Parathyroid adenoma (tissue), 2 donors: ENCODE data around the gene FAM193A.

Experiments
- H2AFZ ChIP-seq: fragments of 300-600 bp; sonication (generic); one replicate; pipeline ENCODE4 v1.7.0; 2017; ENCODE audit warnings: antibody characterized with exemption, mild to moderate bottlenecking
- H3K27ac ChIP-seq: fragments of 300-600 bp; sonication (generic); one replicate; pipeline ENCODE4 v1.7.0; 2017
- H3K27me3 ChIP-seq: fragments of 300-600 bp; sonication (generic); one replicate; pipeline ENCODE4 v1.7.0; 2017; ENCODE audit warnings: low read length; ENCODE audit not compliant: control insufficient read depth, insufficient read depth
- H3K36me3 ChIP-seq: fragments of 300-600 bp; sonication (generic); one replicate; pipeline ENCODE4 v1.7.0; 2017; ENCODE audit warnings: low read length; ENCODE audit not compliant: control insufficient read depth, insufficient read depth
- H3K4me1 ChIP-seq: fragments of 300-600 bp; sonication (generic); one replicate; pipeline ENCODE4 v1.7.0; 2017; ENCODE audit warnings: control low read depth
- H3K4me2 ChIP-seq: fragments of 300-600 bp; sonication (generic); one replicate; pipeline ENCODE4 v1.7.0; 2017; ENCODE audit warnings: low read length
- H3K4me3 ChIP-seq: fragments of 300-600 bp; sonication (generic); one replicate; pipeline ENCODE4 v1.7.0; 2017; ENCODE audit warnings: low read depth, low read length
- H3K79me2 ChIP-seq: fragments of 300-600 bp; sonication (generic); one replicate; pipeline ENCODE4 v1.7.0; 2017; ENCODE audit warnings: control low read depth
- H3K9ac ChIP-seq: fragments of 300-600 bp; sonication (generic); one replicate; pipeline ENCODE4 v1.7.0; 2017; ENCODE audit warnings: mild to moderate bottlenecking
- H3K9me3 ChIP-seq: fragments of 300-600 bp; sonication (generic); one replicate; pipeline ENCODE4 v1.7.0; 2017; ENCODE audit warnings: low read length; ENCODE audit not compliant: control insufficient read depth
- TF ChIP-seq, protein P1 (sequence below): fragments of 300-600 bp; sonication (generic); IDR thresholded peaks from one replicate; pipeline ENCODE4 v1.7.0; 2017; ENCODE audit warnings: antibody characterized with exemption, mild to moderate bottlenecking
- donor health status: primary hyperparathyroidism.

The FAM193A gene

GRCh38 chr4:2666722-2667247 is 130.3 kb downstream of the FAM193A start:
- TF ChIP-seq, protein P1, sequence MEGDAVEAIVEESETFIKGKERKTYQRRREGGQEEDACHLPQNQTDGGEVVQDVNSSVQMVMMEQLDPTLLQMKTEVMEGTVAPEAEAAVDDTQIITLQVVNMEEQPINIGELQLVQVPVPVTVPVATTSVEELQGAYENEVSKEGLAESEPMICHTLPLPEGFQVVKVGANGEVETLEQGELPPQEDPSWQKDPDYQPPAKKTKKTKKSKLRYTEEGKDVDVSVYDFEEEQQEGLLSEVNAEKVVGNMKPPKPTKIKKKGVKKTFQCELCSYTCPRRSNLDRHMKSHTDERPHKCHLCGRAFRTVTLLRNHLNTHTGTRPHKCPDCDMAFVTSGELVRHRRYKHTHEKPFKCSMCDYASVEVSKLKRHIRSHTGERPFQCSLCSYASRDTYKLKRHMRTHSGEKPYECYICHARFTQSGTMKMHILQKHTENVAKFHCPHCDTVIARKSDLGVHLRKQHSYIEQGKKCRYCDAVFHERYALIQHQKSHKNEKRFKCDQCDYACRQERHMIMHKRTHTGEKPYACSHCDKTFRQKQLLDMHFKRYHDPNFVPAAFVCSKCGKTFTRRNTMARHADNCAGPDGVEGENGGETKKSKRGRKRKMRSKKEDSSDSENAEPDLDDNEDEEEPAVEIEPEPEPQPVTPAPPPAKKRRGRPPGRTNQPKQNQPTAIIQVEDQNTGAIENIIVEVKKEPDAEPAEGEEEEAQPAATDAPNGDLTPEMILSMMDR: no peak
- H2AFZ ChIP-seq: no peak overlapping the region
- H3K9me3 ChIP-seq: no peaks in the 10 kb centered on the region
- no peaks in the 10 kb centered on the region for H3K4me1 ChIP-seq
- no peak overlapping the region for H3K9ac ChIP-seq
- no peak overlapping the region for H3K4me2 ChIP-seq
- H3K27ac ChIP-seq: no peak overlapping the region
- H3K79me2 ChIP-seq: no peaks in the 10 kb centered on the region
- no peaks in the 10 kb centered on the region for H3K27me3 ChIP-seq
- no peaks in the 10 kb centered on the region for H3K36me3 ChIP-seq
- H3K4me3 ChIP-seq: no peak overlapping the region

DNA sequence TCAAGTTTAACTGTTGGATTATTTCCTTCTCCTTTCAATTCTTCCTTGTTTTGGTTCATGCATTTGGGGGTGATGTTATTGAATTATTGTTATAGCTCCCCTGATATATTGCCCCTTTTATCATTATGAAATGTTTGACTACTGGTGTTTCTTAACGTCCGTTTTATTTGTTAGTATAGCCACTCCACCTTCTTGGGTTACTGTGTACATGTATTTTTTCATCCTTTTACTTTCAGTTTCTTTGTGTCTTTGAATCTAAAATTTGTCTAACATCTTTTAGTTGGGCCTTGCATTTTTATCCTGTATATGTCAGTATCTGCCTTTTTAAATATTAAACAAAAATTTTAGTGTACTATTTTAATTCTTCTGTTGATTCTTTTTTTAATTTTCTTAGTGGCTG is 131.0 kb downstream of the FAM193A start:
- no peaks in the 10 kb centered on the region for H3K9me3 ChIP-seq
- H3K27me3 ChIP-seq: no peaks in the 10 kb centered on the region
- H3K9ac ChIP-seq: no peak overlapping the region
- H2AFZ ChIP-seq: no peak overlapping the region
- H3K4me1 ChIP-seq: no peaks in the 10 kb centered on the region
- H3K27ac ChIP-seq: no peak overlapping the region
- H3K4me2 ChIP-seq: no peak overlapping the region
- no peaks in the 10 kb centered on the region for H3K36me3 ChIP-seq
- no peaks in the 10 kb centered on the region for H3K79me2 ChIP-seq
- TF ChIP-seq, protein P1: no peak
- H3K4me3 ChIP-seq: no peak overlapping the region

DNA sequence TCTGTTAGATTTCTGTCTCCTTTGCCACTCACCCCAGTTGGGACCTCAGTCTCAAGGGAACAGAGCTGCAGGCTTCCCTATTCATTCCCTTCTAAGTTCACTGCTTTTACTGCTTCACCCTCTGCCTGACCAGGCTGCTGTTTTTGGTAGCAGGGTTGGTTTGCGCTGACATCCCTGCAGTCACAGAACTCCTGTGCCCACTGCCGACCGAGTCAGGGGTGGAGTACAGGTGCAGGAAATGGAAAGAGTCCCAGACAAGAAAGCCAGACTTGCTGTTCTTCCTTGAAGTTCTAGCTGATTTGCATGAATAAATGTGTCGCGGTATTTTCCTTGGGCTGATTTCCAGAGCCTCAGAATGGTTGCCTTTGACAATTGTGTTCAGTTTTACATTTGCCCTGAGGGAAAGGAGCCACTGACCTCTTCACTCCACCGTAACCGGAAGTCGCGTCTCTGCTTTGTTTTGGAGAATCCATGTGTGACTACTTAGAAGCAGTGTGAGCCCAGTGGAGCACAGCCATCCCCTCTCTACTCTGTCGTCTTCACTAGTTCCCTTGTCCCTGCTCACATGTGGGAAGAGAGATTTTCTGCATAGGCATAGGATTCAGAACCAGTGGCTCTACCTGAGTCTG is 134.9 kb downstream of the FAM193A start:
- no peak overlapping the region for H3K4me3 ChIP-seq
- no peaks in the 10 kb centered on the region for H3K27me3 ChIP-seq
- H3K4me1 ChIP-seq: no peaks in the 10 kb centered on the region
- TF ChIP-seq, protein P1: no peak
- H3K79me2 ChIP-seq: no peaks in the 10 kb centered on the region
- no peak overlapping the region for H2AFZ ChIP-seq
- H3K4me2 ChIP-seq: no peak overlapping the region
- H3K9ac ChIP-seq: no peak overlapping the region
- H3K27ac ChIP-seq: no peak overlapping the region
- no peaks in the 10 kb centered on the region for H3K36me3 ChIP-seq
- H3K9me3 ChIP-seq: no peaks in the 10 kb centered on the region

DNA sequence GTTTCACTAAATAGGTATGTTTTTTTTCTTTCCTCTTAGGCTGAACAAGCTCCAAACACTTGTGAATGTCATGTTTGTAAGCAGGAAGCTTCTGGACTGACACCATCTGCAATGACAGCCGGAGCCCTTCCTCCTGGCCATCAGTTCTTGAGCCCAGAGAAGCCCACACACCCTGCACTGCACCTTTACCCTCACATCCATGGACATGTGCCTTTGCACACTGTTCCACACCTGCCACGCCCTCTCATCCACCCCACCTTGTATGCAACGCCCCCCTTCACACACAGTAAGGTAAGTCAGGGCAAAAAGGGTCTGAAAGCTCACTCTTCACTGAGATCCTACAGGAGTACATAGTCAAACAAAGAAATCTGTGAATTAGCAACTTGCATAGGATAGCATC is 135.6 kb downstream of the FAM193A start:
- Histone ChIP-seq H3K27ac (no peak overlapping the region), H3K27me3 (no peaks in the 10 kb centered on the region)

More for the DNA sequence above, 135.6 kb downstream of the FAM193A start:
- Histone ChIP-seq H3K9me3 (no peaks in the 10 kb centered on the region), H3K4me3 (no peak overlapping the region), H3K36me3 (no peaks in the 10 kb centered on the region), H2AFZ (no peak overlapping the region), H3K4me1 (no peaks in the 10 kb centered on the region), H3K79me2 (no peaks in the 10 kb centered on the region), H3K9ac (no peak overlapping the region), H3K4me2 (no peak overlapping the region)
- TF ChIP-seq, protein P1: no peak
